Left hindlimb (tissue), 1 donor: ENCODE data around the gene FGFBP2.

ENCODE experiments used
- DNase-seq: peaks from one replicate; pipeline ENCODE4 v3.0.0-alpha.2; 2018

FGFBP2 gene

GRCh38 chr4:15963001-15963451, at the start of gene FGFBP2:
Gene FGFBP2, minus strand, starts transcription at chr4:15963175. Its CDS starts 46 bp downstream, at chr4:15963129.
- DNase-seq, result peak; percentile 78

DNA sequence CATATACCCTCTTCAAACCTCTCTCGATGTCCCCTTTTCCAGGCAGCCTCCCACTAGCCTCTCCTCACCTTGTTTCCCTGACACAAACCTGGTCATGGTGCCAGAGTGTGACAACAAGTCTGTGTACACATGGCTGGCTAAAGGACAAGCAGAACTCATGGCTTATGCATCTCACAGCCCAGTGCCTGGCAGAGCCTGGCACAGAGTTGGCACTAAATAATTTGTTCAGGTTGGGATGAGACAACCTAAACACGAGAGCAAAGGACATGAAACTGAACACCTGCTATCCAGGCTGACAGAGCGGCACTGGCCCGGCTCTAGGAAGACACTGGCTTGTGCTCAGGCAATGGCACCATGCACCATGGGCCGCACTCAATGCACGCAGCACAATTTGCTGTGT, 48.2 kb upstream of the FGFBP2 start:
- DNase-seq, result no peak

DNA sequence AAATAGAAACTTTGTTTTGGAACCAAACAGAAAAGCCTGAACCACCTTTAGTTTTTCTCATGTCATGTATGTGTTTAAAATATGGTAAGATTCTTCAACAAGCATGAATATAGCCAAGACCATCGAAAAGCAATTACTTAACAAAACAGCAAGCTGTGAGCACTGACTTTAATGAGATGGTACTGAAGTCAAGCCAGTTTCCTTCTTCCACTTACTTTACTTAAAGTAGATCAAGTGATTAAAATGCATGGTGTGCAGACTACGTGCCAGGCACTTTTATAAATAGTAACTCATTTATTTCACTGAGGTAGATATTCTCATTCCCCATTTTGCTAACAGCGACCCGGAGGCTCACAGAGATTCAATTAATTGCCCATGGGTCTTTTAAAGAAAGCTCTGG, 46.2 kb upstream of the FGFBP2 start:
- no peak for DNase-seq

DNA sequence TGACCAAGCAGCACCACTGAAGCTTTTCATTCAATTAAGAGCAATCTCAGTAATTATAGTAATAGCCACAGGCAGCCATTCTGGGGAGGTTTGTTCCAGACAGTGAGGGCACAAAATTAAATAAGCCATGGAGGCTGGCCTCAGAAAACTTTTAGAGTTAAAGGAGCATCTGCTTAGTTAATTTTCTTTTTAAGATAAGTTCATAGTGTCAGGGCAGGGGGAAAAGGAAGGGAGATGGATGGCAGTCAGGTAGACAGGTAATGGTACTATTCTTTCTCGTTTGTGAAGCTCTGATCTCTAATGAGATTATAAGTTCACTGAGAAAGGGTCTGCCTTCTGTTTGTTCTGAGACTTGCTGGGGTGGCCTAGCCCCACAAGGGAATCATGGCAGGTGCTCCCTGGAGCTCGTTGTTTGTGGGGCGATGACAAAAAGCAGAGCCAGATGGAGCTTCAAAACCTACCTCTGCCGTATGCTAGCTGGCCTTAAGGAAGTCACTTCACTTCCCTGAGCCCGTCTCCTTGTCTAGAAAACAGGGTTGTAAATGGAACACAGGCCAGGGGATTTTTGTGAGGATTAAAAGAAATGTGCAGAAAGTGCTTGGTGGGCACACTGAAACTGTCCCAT, 44.6 kb upstream of the FGFBP2 start:
- no peak for DNase-seq

GRCh38 chr4:16006771-16007446, 43.9 kb upstream of the FGFBP2 start:
- DNase-seq, result no peak

GRCh38 chr4:16005676-16006075, 42.7 kb upstream of the FGFBP2 start:
- no peak for DNase-seq

DNA sequence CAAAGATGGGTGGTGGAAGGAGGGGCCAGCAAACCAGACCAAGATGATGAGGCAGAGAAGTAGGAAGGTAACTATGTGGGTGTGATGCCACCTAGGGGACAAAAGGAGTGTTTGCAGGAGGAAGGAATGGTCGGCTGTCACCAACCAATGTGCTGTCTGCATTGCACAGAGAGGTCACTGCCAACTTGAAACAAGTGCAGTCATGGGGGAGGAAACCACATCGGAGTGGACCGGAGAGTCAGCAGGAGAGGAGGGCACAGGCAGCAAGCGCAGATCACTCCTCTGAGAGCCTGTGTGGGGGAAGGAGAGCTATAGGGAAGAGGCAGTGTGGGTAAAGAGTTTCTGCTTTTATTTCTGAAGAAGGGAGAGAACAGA, 38.5 kb upstream of the FGFBP2 start:
- peak; percentile 74 for DNase-seq

- no peak for DNase-seq
Observed at GRCh38 chr4:16000708-16001483, 37.9 kb upstream of the FGFBP2 start.

GRCh38 chr4:15996773-15997172, 33.8 kb upstream of the FGFBP2 start:
- no peak for DNase-seq

GRCh38 chr4:15995826-15996225, 32.9 kb upstream of the FGFBP2 start:
- no peak for DNase-seq

GRCh38 chr4:15992167-15992485, 29.2 kb upstream of the FGFBP2 start:
- DNase-seq, result no peak

GRCh38 chr4:15990570-15991285, 27.8 kb upstream of the FGFBP2 start:
- no peak for DNase-seq

DNA sequence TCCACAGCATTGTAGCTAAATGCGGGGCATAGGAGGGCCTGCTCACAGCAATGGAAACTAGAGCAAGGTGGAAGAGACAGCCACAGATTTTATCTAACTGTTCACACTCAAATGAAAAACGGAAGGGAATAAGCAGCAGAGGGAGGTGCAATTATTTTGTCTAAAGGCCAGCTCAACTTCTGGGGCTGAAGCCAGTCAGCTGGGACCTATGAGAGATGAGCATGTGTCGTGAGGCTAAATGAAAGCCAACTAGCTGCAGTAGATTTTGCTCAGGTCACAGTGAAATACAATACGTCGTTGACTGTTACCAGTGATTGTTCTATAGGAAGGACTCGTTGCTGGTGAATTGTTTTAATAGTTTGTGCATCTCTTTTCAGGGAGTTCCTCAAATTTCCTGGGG, 26.4 kb upstream of the FGFBP2 start:
- no peak for DNase-seq

- no peak for DNase-seq
Observed at GRCh38 chr4:15988222-15988621, 25.2 kb upstream of the FGFBP2 start.

- DNase-seq, result no peak
Observed at GRCh38 chr4:15986907-15987306, 23.9 kb upstream of the FGFBP2 start.

GRCh38 chr4:15983610-15984009, 20.6 kb upstream of the FGFBP2 start:
- DNase-seq, result no peak

GRCh38 chr4:15982842-15983524, 20.0 kb upstream of the FGFBP2 start:
- DNase-seq, result no peak

- no peak for DNase-seq
Observed at GRCh38 chr4:15976456-15977447, 13.8 kb upstream of the FGFBP2 start.

DNA sequence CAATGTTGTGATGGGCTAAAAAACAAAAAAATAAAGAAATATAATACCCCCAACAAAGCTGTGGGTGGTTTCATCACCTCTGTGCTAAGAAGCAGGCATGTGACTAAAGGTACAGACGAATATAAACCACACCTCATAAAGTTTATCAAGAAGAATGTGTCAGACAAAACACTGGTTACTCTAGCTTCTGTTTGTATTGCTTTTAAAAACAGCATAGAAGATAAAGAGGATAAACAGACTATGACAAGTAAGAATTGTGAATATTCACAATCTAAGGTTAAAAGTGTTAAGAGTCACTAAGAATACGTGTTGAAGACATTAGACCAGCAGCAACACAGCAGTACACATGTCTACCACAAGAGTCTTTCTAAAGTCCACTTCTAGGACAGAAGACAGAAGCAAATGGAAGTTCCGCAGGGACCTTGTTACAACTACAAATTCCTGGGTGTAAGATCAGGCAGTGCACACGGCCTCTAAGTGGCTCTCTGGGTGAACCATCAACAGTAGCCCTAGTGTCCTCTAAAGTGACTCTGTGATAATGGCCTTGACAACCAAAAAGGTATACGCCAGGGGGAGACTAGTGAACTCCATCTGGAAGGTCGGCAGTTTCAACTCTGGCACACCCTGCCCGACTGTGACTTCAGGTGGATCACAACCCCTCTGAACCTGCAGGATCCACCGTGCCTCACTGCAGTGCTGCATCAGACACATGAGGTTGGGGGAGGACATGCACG, 8.3 kb upstream of the FGFBP2 start:
- DNase-seq, result no peak

GRCh38 chr4:15968551-15969300, 5.8 kb upstream of the FGFBP2 start:
- DNase-seq, result no peak
